22Rv1 (cell line): ENCODE measurements around the gene DCLK3.

Experiments used
- CTCF ChIP-seq: fragments of 450-650 bp; IDR thresholded peaks from 2 replicates; pipeline ENCODE4 v1.5.1; 2017; ENCODE audit warnings: mild to moderate bottlenecking
- ZFX ChIP-seq: fragments of 450-650 bp; IDR thresholded peaks from 2 replicates; pipeline ENCODE4 v1.6.1; 2017; ENCODE audit warnings: antibody characterized with exemption, borderline replicate concordance

- TF ChIP-seq CTCF (no peak), ZFX (no peak)
These were observed 82.5 kb downstream of the DCLK3 start for GRCh38 chr3:36681867-36682266.
